ENCODE measurements around the gene RAD50. TPM values are rescaled to one million over a fixed set of nuclear protein-coding genes. Genes with fewer than 3 reads are reported as not detected.

Gene RAD50
- total RNA-seq, 5 donors from 2014 or later (not counting 1 experiment from before 2014, with no cell fraction given), result 19.7 to 33.7 (median 28.5) TPM

GRCh38 chr5:132611965-132612364 lies 55.2 kb downstream of the RAD50 start:
- Mint-ChIP-seq H3K4me1 (peaks cover 0 to 2% (median 0%) of the 10 kb centered on the region in 3 donors), H3K36me3 (peaks cover 52% of the 10 kb centered on the region), H3K4me3 (no peak overlapping the region), H3K9me3 (peaks cover 0 to 4% (median 2%) of the 10 kb centered on the region in 3 donors), H3K27ac (no peak overlapping the region), H3K27me3 (no peaks in the 10 kb centered on the region)
- WGBS (ENCODE audit: insufficient coverage), result no CpG with 5 or more reads among the region's 2 CpGs
- ChIA-PET POLR2A (no interaction called here), CTCF (no interaction called here)
- H3K9me3 ChIP-seq, result no peaks in the 10 kb centered on the region
- DNase-seq (no peak), ATAC-seq (replicated peaks in 1 of 4) (no peak)
- no peak overlapping the region for H3K4me3 ChIP-seq (ENCODE audit: control insufficient read depth in 1 of 2, extremely low read depth in 1 of 2, low read length in 1 of 2)
- H3K27ac ChIP-seq (ENCODE audit: low read length), result no peak overlapping the region
- H3K27me3 ChIP-seq (replicated peaks in 1 of 2; ENCODE audit: control insufficient read depth in 2 of 2, extremely low read depth in 1 of 2, insufficient read depth in 2 of 2, low read length in 1 of 2), result no peaks in the 10 kb centered on the region
- H3K36me3 ChIP-seq (ENCODE audit: control insufficient read depth in 2 of 2, extremely low read depth in 1 of 2, insufficient read depth in 1 of 2, low read length in 1 of 2), result peaks cover 0 to 30% of the 10 kb centered on the region in 2 donors
- no peaks in the 10 kb centered on the region for H3K4me1 ChIP-seq (ENCODE audit: control insufficient read depth in 1 of 2, extremely low read depth in 1 of 2, insufficient read depth in 2 of 2, low read length in 2 of 2)

GRCh38 chr5:132612846-132613245 lies 56.1 kb downstream of the RAD50 start:
- WGBS (ENCODE audit: insufficient coverage), result no CpG with 5 or more reads among the region's 1 CpG
- Mint-ChIP-seq H3K27me3 (no peaks in the 10 kb centered on the region), H3K36me3 (peaks cover 53% of the 10 kb centered on the region), H3K9me3 (peaks cover 0 to 4% (median 2%) of the 10 kb centered on the region in 3 donors), H3K4me1 (no peaks in the 10 kb centered on the region), H3K27ac (no peak overlapping the region), H3K4me3 (no peak overlapping the region)
- H3K27ac ChIP-seq (ENCODE audit: low read length), result no peak overlapping the region
- DNase-seq (no peak), ATAC-seq (replicated peaks in 1 of 4) (no peak)
- no peak overlapping the region for H3K4me3 ChIP-seq (ENCODE audit: control insufficient read depth in 1 of 2, extremely low read depth in 1 of 2, low read length in 1 of 2)
- H3K4me1 ChIP-seq (ENCODE audit: control insufficient read depth in 1 of 2, extremely low read depth in 1 of 2, insufficient read depth in 2 of 2, low read length in 2 of 2), result no peaks in the 10 kb centered on the region
- H3K27me3 ChIP-seq (replicated peaks in 1 of 2; ENCODE audit: control insufficient read depth in 2 of 2, extremely low read depth in 1 of 2, insufficient read depth in 2 of 2, low read length in 1 of 2), result no peaks in the 10 kb centered on the region
- peaks cover 0 to 32% of the 10 kb centered on the region in 2 donors for H3K36me3 ChIP-seq (ENCODE audit: control insufficient read depth in 2 of 2, extremely low read depth in 1 of 2, insufficient read depth in 1 of 2, low read length in 1 of 2)
- H3K9me3 ChIP-seq, result no peaks in the 10 kb centered on the region
- POLR2A ChIA-PET, result no interaction called here
- CTCF ChIA-PET, result no interaction called here

GRCh38 chr5:132621699-132622098 lies 64.9 kb downstream of the RAD50 start:
- CTCF ChIA-PET, result no interaction called here
- H3K27me3 ChIP-seq (replicated peaks in 1 of 2; ENCODE audit: control insufficient read depth in 2 of 2, extremely low read depth in 1 of 2, insufficient read depth in 2 of 2, low read length in 1 of 2), result no peaks in the 10 kb centered on the region

GRCh38 chr5:132622608-132623007 lies 65.8 kb downstream of the RAD50 start:
- Histone ChIP-seq H3K4me3 (ENCODE audit: control insufficient read depth in 1 of 2, extremely low read depth in 1 of 2, low read length in 1 of 2) (no peak overlapping the region), H3K36me3 (ENCODE audit: control insufficient read depth in 2 of 2, extremely low read depth in 1 of 2, insufficient read depth in 1 of 2, low read length in 1 of 2) (peaks cover 5 to 22% of the 10 kb centered on the region in 2 donors), H3K9me3 (no peaks in the 10 kb centered on the region), H3K4me1 (ENCODE audit: control insufficient read depth in 1 of 2, extremely low read depth in 1 of 2, insufficient read depth in 2 of 2, low read length in 2 of 2) (no peaks in the 10 kb centered on the region), H3K27ac (ENCODE audit: low read length) (no peak overlapping the region), H3K27me3 (replicated peaks in 1 of 2; ENCODE audit: control insufficient read depth in 2 of 2, extremely low read depth in 1 of 2, insufficient read depth in 2 of 2, low read length in 1 of 2) (no peaks in the 10 kb centered on the region)
- Mint-ChIP-seq H3K27me3 (no peaks in the 10 kb centered on the region), H3K4me1 (no peaks in the 10 kb centered on the region), H3K9me3 (no peaks in the 10 kb centered on the region), H3K36me3 (peaks cover 59% of the 10 kb centered on the region), H3K27ac (no peak overlapping the region), H3K4me3 (no peak overlapping the region)
- ChIA-PET CTCF (interaction anchor here in 1 of 2 donors (0.6 kb wide), 1 partner anchor 107 kb away, joined by 3 read pairs; no protein-coding TSS in a partner anchor), POLR2A (no interaction called here)
- no peak for DNase-seq
- ATAC-seq (replicated peaks in 1 of 4), result no peak

More at GRCh38 chr5:132621699-132622098, 64.9 kb downstream of the RAD50 start:
- no peak for ATAC-seq (replicated peaks in 1 of 4)
- no peak overlapping the region for H3K27ac ChIP-seq (ENCODE audit: low read length)
- Mint-ChIP-seq H3K27me3 (no peaks in the 10 kb centered on the region), H3K27ac (no peak overlapping the region), H3K9me3 (no peaks in the 10 kb centered on the region), H3K36me3 (peaks cover 58% of the 10 kb centered on the region), H3K4me1 (no peaks in the 10 kb centered on the region), H3K4me3 (no peak overlapping the region)
- H3K4me3 ChIP-seq (ENCODE audit: control insufficient read depth in 1 of 2, extremely low read depth in 1 of 2, low read length in 1 of 2), result no peak overlapping the region
- DNase-seq, result no peak
- POLR2A ChIA-PET, result interaction anchor here in 1 of 2 donors (0.6 kb wide), 1 partner anchor 21 kb away, joined by 4 read pairs; no protein-coding TSS in a partner anchor
- peaks cover 5 to 27% of the 10 kb centered on the region in 2 donors for H3K36me3 ChIP-seq (ENCODE audit: control insufficient read depth in 2 of 2, extremely low read depth in 1 of 2, insufficient read depth in 1 of 2, low read length in 1 of 2)
- H3K9me3 ChIP-seq, result no peaks in the 10 kb centered on the region
- no peaks in the 10 kb centered on the region for H3K4me1 ChIP-seq (ENCODE audit: control insufficient read depth in 1 of 2, extremely low read depth in 1 of 2, insufficient read depth in 2 of 2, low read length in 2 of 2)

- Mint-ChIP-seq H3K36me3 (peaks cover 57% of the 10 kb centered on the region), H3K27me3 (no peaks in the 10 kb centered on the region), H3K27ac (no peak overlapping the region), H3K4me3 (no peak overlapping the region), H3K9me3 (no peaks in the 10 kb centered on the region), H3K4me1 (peaks cover 0 to 12% (median 7%) of the 10 kb centered on the region in 3 donors)
- H3K9me3 ChIP-seq, result no peaks in the 10 kb centered on the region
- POLR2A ChIA-PET, result no interaction called here
- H3K27me3 ChIP-seq (replicated peaks in 1 of 2; ENCODE audit: control insufficient read depth in 2 of 2, extremely low read depth in 1 of 2, insufficient read depth in 2 of 2, low read length in 1 of 2), result no peaks in the 10 kb centered on the region
- 100% methylated on average over 2 of the region's 2 CpGs for WGBS (ENCODE audit: insufficient coverage)
- ATAC-seq (replicated peaks in 1 of 4), result no peak
- H3K4me3 ChIP-seq (ENCODE audit: control insufficient read depth in 1 of 2, extremely low read depth in 1 of 2, low read length in 1 of 2), result no peak overlapping the region
- no peaks in the 10 kb centered on the region for H3K4me1 ChIP-seq (ENCODE audit: control insufficient read depth in 1 of 2, extremely low read depth in 1 of 2, insufficient read depth in 2 of 2, low read length in 2 of 2)
- peaks cover 0 to 13% of the 10 kb centered on the region in 2 donors for H3K36me3 ChIP-seq (ENCODE audit: control insufficient read depth in 2 of 2, extremely low read depth in 1 of 2, insufficient read depth in 1 of 2, low read length in 1 of 2)
- CTCF ChIA-PET, result no interaction called here
- no peak overlapping the region for H3K27ac ChIP-seq (ENCODE audit: low read length)
- DNase-seq, result no peak
Measured at GRCh38 chr5:132627470-132627869, 70.7 kb downstream of the RAD50 start.

- ChIA-PET POLR2A (no interaction called here), CTCF (no interaction called here)
- no peaks in the 10 kb centered on the region for H3K9me3 Mint-ChIP-seq
- Histone ChIP-seq H3K27ac (ENCODE audit: low read length) (no peak overlapping the region), H3K9me3 (no peaks in the 10 kb centered on the region), H3K4me1 (ENCODE audit: control insufficient read depth in 1 of 2, extremely low read depth in 1 of 2, insufficient read depth in 2 of 2, low read length in 2 of 2) (no peaks in the 10 kb centered on the region), H3K27me3 (replicated peaks in 1 of 2; ENCODE audit: control insufficient read depth in 2 of 2, extremely low read depth in 1 of 2, insufficient read depth in 2 of 2, low read length in 1 of 2) (no peaks in the 10 kb centered on the region), H3K4me3 (ENCODE audit: control insufficient read depth in 1 of 2, extremely low read depth in 1 of 2, low read length in 1 of 2) (no peak overlapping the region), H3K36me3 (ENCODE audit: control insufficient read depth in 2 of 2, extremely low read depth in 1 of 2, insufficient read depth in 1 of 2, low read length in 1 of 2) (peaks cover 0 to 10% of the 10 kb centered on the region in 2 donors)
- WGBS (ENCODE audit: insufficient coverage), result no CpG with 5 or more reads among the region's 2 CpGs
- H3K4me1 Mint-ChIP-seq, result peaks cover 0 to 12% (median 7%) of the 10 kb centered on the region in 3 donors
- ATAC-seq (replicated peaks in 1 of 4), result no peak
- peaks cover 46% of the 10 kb centered on the region for H3K36me3 Mint-ChIP-seq
- no peak overlapping the region for H3K4me3 Mint-ChIP-seq
- H3K27ac Mint-ChIP-seq, result no peak overlapping the region
- no peak for DNase-seq
- no peaks in the 10 kb centered on the region for H3K27me3 Mint-ChIP-seq
Measured at GRCh38 chr5:132628814-132629213, 72.0 kb downstream of the RAD50 start.

Measured in T-cell (primary cell).